GM12865 (cell line): ENCODE measurements around the gene TIGD2.
A peak's percentile ranks its signal among the peaks of the same experiment; 100 is the strongest.

Source experiments
- DNase-seq: peaks from one replicate; pipeline ENCODE4 v3.0.0; 2010; ENCODE audit warnings: low read depth
- H3K4me3 ChIP-seq: 2 replicates; pipeline ENCODE4 v1.5.1; 2011; ENCODE audit warnings: mild to moderate bottlenecking, low read depth, low read length, control low read depth
- TF ChIP-seq, protein P1 (sequence below): IDR thresholded peaks from 2 replicates; pipeline ENCODE4 v1.5.1; 2011; ENCODE audit warnings: low read length, control low read depth, low read depth, inconsistent platforms; ENCODE audit not compliant: insufficient read depth; ENCODE audit errors: missing control alignments

The TIGD2 gene

DNA sequence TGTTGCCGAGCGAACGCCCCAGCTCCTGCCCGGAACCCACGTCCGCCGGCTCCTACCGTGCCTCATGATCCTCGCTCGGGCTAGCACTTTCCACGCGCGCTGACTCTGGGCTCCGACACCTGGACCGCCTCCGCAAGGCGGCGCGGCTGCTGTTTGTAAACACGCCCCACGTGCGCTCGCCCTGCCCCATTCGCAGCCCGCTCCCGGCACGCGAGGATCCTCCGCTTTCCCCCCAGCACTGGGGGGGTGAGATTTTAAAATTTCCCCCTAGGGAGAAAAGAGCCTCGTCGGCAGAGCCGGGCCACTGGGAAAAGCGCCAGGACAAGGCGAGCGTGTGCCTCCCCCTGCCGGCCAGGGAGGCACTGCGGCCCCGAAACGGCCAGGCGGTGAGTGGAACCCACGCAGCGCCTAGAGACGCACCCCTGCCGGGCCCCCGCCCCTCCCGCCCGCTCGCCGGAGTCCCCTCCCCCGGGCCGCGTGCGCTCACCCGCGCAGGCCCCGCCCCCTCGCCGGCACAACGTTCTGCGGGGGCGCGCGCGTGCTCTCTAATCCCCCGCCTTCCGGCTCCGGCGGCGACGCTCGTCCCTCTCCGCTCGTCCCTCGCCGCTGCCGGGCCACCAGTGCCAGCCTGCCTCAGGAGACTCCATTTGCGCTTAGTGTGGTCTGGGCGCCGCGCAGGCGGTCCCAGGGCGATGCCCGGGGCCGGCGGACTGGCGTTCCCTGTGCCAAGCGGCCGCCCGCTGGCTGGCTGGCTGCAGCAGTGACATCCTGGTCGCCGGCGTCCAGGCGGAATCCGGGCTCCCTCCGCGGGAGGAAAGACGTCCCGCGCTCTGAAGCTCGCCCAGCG lies at the start of gene TIGD2:
Gene TIGD2, plus strand, starts transcription at position 548 of the 847 bp plus-strand sequence. CDS start 1,442 bp downstream, outside the sequence.
- TF ChIP-seq, protein P1, sequence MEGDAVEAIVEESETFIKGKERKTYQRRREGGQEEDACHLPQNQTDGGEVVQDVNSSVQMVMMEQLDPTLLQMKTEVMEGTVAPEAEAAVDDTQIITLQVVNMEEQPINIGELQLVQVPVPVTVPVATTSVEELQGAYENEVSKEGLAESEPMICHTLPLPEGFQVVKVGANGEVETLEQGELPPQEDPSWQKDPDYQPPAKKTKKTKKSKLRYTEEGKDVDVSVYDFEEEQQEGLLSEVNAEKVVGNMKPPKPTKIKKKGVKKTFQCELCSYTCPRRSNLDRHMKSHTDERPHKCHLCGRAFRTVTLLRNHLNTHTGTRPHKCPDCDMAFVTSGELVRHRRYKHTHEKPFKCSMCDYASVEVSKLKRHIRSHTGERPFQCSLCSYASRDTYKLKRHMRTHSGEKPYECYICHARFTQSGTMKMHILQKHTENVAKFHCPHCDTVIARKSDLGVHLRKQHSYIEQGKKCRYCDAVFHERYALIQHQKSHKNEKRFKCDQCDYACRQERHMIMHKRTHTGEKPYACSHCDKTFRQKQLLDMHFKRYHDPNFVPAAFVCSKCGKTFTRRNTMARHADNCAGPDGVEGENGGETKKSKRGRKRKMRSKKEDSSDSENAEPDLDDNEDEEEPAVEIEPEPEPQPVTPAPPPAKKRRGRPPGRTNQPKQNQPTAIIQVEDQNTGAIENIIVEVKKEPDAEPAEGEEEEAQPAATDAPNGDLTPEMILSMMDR = peak; percentile 80
- H3K4me3 ChIP-seq = peak within 1 kb of the TSS; percentile 79
- DNase-seq = peak; percentile 95

DNA sequence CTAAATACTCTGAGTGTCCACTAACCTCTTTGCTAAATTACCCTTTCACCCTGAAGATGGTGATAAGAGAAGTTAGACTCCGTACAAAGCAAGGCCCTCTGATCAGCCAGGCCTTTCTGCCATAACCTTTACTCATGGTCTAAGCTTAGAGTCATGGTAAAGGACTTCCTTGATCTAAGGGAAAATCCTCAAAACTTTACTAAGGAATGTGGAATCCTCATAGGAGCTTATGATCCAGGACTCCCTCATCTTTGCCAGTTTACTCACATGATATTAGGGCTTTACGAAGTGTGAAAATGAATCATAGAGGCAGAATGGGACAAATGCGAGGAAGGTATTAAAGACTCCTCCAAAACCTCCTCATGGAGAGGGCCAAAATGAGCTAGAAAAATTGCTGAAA lies 46.5 kb upstream of the TIGD2 start:
- H3K4me3 ChIP-seq = no peak overlapping the region
- TF ChIP-seq, protein P1 = no peak
- DNase-seq = no peak

DNA sequence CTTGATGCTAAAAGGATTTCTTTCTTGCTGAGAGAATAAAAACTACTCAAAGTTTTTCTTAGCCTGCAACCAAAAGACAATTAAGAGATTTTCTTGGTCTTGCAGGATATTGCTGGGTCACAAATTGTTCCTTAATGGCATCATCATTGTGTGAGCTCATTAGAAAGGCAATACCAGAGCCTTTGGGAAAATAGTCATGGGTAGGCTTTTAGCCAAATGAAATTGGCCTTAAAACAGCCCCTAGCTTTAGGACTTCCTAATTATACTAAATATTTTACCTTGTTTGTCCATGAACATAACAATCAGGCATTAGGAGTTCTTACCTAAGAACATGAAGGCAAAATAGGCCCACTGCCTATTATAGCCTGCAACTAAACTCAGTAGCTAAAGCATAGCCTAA lies 43.9 kb upstream of the TIGD2 start:
- TF ChIP-seq, protein P1 = no peak
- H3K4me3 ChIP-seq = no peak overlapping the region
- DNase-seq = no peak

DNA sequence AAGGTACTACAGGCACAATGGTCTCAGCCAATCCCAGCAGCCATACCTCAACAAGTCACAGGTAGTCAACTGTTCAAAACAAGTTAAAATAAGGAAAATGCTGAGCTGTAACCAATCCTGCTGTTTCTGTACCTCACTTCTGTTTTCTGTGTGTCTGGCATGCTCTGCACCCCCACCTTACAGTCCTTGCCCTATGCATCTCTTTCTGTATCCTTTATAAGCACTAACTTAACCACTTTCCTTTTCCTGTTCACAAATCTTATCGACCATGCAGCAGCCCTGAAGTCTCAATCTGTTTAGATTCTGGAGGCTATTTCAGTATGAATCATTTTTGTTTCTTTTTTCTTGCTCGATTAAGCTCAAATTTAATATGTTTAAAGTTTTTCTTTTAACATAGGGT lies 41.9 kb upstream of the TIGD2 start:
- peak; percentile 45 for DNase-seq
- H3K4me3 ChIP-seq = no peak overlapping the region
- TF ChIP-seq, protein P1 = no peak

DNA sequence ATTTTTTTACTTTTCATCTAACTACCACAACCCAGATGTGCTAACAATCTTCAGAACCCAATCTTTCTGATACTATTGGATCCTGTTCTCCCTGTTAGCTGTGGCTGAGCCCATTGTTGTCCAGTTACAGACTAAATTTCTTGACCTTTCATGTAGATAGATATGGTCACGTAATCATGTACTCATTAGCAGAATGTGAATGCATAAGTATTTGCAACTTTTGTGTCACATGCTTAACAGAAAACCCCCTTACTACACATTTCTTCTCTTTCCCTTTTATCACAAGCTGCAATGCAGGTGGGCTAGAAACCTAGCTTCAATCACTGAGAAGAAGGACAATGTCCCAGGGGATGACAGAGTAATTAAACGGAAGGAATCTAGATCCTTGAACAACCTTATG lies 41.3 kb upstream of the TIGD2 start:
- TF ChIP-seq, protein P1 = no peak
- DNase-seq = peak; percentile 2
- no peak overlapping the region for H3K4me3 ChIP-seq

DNA sequence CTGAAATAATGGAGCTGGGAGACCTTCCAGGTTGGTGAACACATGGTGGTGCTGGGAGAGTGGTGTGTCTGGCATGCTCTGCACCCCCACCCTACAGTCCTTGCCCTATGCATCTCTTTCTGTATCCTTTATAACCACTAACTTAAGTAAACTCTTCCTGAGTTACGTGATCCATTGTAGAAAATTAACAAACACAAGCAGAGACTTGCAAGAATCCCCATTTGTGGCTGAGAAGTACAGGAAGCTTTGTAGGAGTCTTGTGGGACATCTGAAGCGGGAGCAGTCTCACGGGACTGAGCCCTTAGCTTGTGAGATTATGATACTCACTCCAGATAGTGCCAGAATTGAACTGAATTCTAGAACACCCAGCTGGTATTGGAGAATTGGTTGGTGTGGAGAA lies 40.0 kb upstream of the TIGD2 start:
- TF ChIP-seq, protein P1 = no peak
- no peak overlapping the region for H3K4me3 ChIP-seq
- no peak for DNase-seq
